Measurements from ENCODE around the gene FAM222B.

Gene FAM222B

GRCh38 chr17:28862561-28862960, 20.0 kb upstream of the FAM222B start:
- DNase-seq: peak in 1 of 2 experiments; percentile 68
- TF ChIP-seq GATA1 (IDR thresholded peaks at IDR 0.05; ENCODE audit: low read depth, low read length): no peak
- TF ChIP-seq POLR2A (IDR thresholded peaks at IDR 0.05; ENCODE audit: low read length): no peak

GRCh38 chr17:28861393-28862203, 19.0 kb upstream of the FAM222B start:
- TF ChIP-seq POLR2A (IDR thresholded peaks at IDR 0.05; ENCODE audit: low read length) (peak; percentile 100), GATA1 (IDR thresholded peaks at IDR 0.05; ENCODE audit: low read depth, low read length) (no peak)
- DNase-seq: peak; percentile 86 to 87

- TF ChIP-seq POLR2A (IDR thresholded peaks at IDR 0.05; ENCODE audit: low read length) (peak; percentile 91), GATA1 (IDR thresholded peaks at IDR 0.05; ENCODE audit: low read depth, low read length) (no peak)
- peak; percentile 78 to 81 for DNase-seq
Measured at GRCh38 chr17:28860363-28860808, 17.8 kb upstream of the FAM222B start.

GRCh38 chr17:28858801-28859355, 16.3 kb upstream of the FAM222B start:
- peak; percentile 60 to 74 for DNase-seq
- TF ChIP-seq POLR2A (IDR thresholded peaks at IDR 0.05; ENCODE audit: low read length): peak; percentile 44
- no peak for TF ChIP-seq GATA1 (IDR thresholded peaks at IDR 0.05; ENCODE audit: low read depth, low read length)

GRCh38 chr17:28857905-28858800, 15.6 kb upstream of the FAM222B start:
- DNase-seq: peak; percentile 60 to 65
- TF ChIP-seq GATA1 (IDR thresholded peaks at IDR 0.05; ENCODE audit: low read depth, low read length) (no peak), POLR2A (IDR thresholded peaks at IDR 0.05; ENCODE audit: low read length) (peak; percentile 73)

- peak; percentile 38 to 59 for DNase-seq
- peak; percentile 84 for TF ChIP-seq POLR2A (IDR thresholded peaks at IDR 0.05; ENCODE audit: low read length)
- TF ChIP-seq GATA1 (IDR thresholded peaks at IDR 0.05; ENCODE audit: low read depth, low read length): no peak
Measured at GRCh38 chr17:28856028-28856574, 13.5 kb upstream of the FAM222B start.

GRCh38 chr17:28855336-28855679, 12.7 kb upstream of the FAM222B start:
- TF ChIP-seq POLR2A (IDR thresholded peaks at IDR 0.05; ENCODE audit: low read length) (no peak), GATA1 (IDR thresholded peaks at IDR 0.05; ENCODE audit: low read depth, low read length) (no peak)
- peak; percentile 46 to 63 for DNase-seq

- TF ChIP-seq GATA1 (IDR thresholded peaks at IDR 0.05; ENCODE audit: low read depth, low read length): no peak
- peak; percentile 94 for TF ChIP-seq POLR2A (IDR thresholded peaks at IDR 0.05; ENCODE audit: low read length)
Measured at GRCh38 chr17:28854457-28855335, 12.1 kb upstream of the FAM222B start, which contains the start of gene ERAL1. TSS of gene ERAL1 (plus strand) at chr17:28855016. CDS start at chr17:28855035, 19 bp downstream.

GRCh38 chr17:28853295-28853694, 10.7 kb upstream of the FAM222B start:
- TF ChIP-seq POLR2A (IDR thresholded peaks at IDR 0.05; ENCODE audit: low read length): no peak
- no peak for TF ChIP-seq GATA1 (IDR thresholded peaks at IDR 0.05; ENCODE audit: low read depth, low read length)
- peak in 1 of 2 experiments; percentile 50 for DNase-seq

More at GRCh38 chr17:28854457-28855335, 12.1 kb upstream of the FAM222B start, which contains the start of gene ERAL1:
- DNase-seq: peak; percentile 76 to 82

- DNase-seq: peak; percentile 68 to 69
- peak; percentile 19 for TF ChIP-seq POLR2A (IDR thresholded peaks at IDR 0.05; ENCODE audit: low read length)
- no peak for TF ChIP-seq GATA1 (IDR thresholded peaks at IDR 0.05; ENCODE audit: low read depth, low read length)
Measured at GRCh38 chr17:28849281-28849680, 6.7 kb upstream of the FAM222B start.

GRCh38 chr17:28848667-28849066, 6.1 kb upstream of the FAM222B start:
- DNase-seq: peak; percentile 67 to 77

- TF ChIP-seq POLR2A (IDR thresholded peaks at IDR 0.05; ENCODE audit: low read length): peak; percentile 53
- DNase-seq: peak in 1 of 2 experiments; percentile 64
Measured at GRCh38 chr17:28846699-28847098, 4.1 kb upstream of the FAM222B start.

- no peak for TF ChIP-seq GATA1 (IDR thresholded peaks at IDR 0.05; ENCODE audit: low read depth, low read length)
- TF ChIP-seq POLR2A (IDR thresholded peaks at IDR 0.05; ENCODE audit: low read length): no peak
- peak in 1 of 2 experiments; percentile 65 for DNase-seq
Measured at GRCh38 chr17:28846231-28846630, 3.6 kb upstream of the FAM222B start.

All from erythroblast (primary cell).